NCI-H1105 (cell line): ENCODE measurements around the gene CCDC60.

ENCODE experiments used
- DNase-seq: peaks from one replicate; lab custom pipeline; 2025; lab: John Stamatoyannopoulos, UW

CCDC60 gene

DNA sequence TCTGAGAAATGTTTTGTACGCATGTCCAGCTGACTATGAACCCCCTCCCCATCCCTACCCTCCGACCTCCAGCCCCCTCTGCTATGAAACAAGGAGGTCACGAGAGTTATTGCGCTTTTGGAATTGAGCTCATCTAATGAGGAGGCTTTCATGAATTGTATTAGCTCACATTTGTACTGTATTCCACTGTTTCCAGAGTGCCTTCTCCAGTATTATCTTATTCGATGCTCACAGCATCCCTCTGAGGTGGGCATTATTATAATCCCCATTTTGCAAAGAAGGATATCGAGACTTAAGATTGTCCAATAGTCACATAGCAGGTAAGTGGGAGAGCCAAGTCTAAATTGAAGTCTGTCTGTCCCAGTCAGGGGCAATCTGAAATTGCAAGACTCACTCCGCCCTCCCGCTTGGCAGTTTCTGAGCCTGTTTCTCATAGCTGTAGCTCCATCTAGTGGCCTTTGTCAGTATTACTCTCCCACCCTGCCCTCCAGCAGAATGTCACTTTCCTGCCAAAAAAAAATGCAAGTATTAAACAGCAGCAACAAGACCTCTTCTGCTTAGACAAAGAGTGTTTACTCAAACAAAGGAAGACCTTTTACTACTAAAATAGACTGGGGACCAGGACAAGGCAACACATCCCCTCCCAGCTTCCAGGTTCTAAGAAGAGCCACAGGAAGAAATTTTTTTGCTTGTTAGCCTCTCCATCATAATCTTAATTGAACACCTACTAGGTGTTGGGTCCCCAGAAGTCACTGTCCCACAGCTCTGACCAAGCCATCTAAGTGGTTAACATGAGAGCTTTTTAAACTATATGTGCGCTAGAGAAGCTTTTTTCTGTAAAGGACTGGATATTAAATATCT lies 210.5 kb downstream of the CCDC60 start:
- DNase-seq, result peak; percentile 76

DNA sequence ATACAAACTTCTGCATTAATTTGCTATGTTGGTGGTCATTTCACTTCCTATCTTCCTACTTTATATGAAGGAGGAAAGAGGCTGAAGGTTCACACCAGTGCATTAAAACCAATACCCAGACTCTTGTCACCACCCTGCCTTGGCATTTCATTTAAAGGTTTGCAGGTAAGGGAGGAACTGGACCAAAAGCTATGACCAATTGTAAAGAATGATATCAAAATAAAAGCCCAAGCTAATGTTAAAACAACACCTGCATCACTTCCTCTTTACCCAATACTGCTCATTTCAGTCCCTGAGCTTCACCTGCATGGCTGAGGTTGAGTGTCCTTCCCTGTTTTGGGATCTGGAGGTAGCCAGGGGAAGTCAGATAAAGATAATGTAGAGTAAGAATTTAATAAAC lies 211.8 kb downstream of the CCDC60 start:
- no peak for DNase-seq

DNA sequence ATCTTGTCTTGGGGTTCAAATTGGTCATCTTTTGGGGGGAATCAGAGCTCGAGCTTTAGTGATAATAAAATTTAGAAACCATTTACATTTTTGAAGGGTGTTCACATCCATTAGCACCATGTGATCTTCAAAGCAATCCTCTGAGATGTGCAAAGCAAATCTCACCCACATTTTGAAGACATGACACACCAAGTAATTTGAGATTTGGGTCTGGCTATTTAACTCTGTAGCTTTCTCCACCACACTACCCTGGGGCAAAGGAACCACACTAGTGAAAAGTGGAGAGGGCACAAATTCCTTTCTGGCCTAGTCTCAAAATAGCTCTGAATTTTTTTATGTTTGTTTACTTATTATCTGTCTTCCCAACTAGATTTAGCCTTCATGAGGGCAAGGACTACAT lies 212.5 kb downstream of the CCDC60 start:
- DNase-seq, result no peak

DNA sequence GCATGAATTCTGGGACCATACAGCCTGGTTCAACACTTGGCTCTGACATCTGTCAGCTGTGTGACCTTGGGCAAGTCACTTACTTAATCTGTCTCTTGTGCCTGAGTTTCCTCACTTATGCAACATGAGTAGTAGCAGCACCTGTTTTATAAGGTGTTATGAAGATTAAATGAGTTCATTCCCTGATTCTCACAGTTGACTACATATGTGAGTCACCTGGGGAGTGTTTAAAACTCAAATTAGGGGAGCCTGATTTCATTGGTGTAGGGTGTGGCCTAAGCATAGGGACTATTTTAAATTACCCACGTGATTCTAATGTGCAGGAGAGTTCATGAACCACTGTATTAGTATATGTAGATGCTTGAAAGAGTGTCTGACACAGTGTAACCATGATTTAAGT lies 222.3 kb downstream of the CCDC60 start:
- no peak for DNase-seq

DNA sequence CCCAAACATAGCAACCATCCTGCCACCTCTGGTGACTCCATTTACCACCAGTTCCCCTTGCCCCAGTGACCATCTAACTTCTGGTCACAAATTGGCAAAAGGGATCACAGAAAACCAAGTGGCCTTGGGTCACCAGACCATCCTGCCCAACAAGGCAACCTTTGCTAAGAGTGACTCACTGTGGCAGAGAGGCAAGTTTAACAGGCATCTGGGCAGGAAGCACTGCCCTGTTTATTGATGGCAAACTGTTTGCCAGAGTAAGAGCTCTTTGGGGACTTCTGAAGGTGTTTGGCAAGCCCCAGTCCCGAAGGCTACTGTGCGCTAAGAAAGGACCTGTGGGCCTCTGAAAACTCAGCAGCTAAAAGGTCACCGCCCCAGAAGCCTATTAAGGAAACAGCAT lies 230.9 kb downstream of the CCDC60 start:
- no peak for DNase-seq

DNA sequence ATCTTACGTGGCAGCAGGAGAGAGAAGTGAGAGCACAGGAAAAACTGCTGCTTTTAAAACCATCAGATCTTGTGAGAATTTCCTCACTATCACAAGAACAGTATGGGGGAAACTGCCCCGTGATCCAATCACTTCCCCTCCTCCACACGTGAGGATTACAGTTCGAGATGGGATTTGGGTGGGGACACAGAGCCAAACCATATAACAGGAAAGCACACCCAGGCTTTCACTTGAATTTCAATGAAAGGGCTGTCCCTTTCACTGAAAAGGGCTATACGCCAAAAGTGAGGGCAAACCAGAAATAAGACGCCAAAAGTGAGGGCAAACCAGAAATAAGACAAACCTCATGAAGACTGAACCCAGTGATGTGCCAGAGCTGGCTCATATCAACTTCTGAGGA lies 236.2 kb downstream of the CCDC60 start:
- no peak for DNase-seq

DNA sequence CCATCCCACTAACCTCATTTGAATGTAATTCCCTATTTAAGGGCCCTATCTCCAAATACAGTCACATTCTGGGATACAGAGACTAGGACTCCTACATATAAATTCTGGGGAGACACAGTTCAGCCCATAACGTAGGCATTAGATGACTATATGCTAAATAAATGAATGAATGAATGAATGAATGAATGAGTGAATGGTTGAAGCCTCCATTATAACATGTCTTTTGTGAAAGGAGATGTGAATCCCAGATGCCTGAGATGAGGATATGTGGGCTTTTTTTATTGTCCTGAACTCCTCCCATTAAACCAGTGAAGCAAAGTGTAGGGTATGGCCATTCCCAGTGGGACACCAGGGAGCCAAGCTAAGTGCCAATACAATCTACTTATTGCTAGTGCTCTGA lies 238.6 kb downstream of the CCDC60 start:
- no peak for DNase-seq

DNA sequence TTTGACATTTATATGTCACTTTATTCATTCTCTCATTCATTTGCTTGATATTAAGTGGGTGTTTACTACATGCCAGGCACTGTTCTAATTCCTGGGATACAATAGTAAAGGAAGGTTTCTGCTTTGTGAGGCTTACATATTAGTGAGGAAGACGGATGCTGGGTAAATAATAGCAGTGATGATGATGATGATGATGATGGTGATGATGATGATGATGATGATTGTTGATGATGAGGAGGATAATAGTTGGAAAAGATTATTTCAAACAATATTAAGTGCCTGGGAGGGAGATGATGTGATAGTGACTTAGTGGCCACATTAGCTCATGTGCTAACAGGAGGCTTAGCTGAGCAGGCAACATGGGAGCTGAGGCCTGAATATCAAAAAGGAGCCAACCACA lies 239.7 kb downstream of the CCDC60 start:
- DNase-seq, result no peak

DNA sequence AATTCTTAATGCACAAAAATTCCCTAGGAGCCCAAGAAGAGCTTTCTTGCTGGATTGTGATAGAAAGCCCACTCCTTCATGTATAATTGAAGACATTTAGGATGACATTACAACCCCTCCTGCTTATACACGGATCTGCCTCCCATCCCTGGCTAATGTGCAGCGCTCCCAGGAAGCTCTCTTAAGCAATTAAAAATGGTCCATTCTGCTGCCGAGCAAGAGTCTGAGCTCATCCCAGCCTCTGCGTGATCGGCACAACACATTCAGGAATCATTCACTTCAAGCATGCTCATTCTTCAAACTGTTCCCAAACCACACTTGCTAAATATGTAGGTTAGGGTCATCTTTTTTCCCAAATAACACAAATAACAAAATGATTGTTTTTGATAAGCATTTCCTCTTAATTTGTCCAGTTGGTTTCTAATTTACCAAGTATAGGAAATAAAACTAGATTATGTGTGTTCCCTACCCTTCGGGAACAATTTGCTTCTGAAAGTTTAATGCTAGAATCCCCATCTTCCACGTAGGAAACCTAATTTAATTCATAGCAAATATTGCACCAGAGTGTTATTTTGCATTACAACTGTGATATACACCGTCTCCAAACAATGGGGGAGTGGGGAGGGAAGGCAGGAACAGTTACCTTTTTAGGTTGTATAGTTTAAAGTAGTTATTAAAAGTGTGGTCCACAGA lies 241.7 kb downstream of the CCDC60 start:
- DNase-seq, result no peak

DNA sequence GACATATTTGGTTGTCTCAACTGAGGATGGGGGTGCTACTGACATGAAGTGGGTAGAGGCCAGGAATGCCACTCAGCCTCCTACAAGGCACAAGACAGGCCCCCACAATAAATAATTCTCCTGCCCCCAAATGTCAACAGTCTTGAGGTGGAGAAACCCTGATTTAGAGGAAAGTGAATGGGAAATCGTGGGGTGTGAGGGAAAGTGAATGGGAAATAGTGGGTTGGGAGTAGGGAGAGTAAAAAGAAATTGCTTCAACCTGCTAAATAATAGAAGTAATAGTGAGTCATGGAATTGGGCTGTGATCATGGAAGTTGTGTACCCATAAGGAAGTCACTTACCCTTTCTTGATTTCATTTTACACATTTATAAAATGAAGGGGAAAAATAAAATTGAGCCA lies 242.4 kb downstream of the CCDC60 start:
- DNase-seq, result no peak

DNA sequence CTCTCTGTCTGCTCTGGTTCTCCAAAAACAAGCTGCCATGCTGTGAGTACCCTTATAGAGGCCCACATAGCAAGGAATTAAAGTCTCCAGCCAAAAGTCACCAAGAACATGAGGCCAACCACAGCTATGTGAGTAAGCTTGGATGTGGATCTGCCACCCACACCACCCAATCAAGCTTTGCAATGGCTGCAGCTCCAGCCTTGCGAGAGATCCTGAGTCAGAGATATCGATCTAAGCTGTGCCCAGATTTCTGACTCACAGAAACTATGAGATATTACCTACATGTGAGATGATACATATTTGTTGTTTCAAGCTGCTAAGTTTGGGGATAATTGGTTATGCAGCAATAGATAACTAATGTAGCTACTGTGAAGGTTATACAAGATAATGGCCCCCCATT lies 243.6 kb downstream of the CCDC60 start:
- DNase-seq, result no peak

DNA sequence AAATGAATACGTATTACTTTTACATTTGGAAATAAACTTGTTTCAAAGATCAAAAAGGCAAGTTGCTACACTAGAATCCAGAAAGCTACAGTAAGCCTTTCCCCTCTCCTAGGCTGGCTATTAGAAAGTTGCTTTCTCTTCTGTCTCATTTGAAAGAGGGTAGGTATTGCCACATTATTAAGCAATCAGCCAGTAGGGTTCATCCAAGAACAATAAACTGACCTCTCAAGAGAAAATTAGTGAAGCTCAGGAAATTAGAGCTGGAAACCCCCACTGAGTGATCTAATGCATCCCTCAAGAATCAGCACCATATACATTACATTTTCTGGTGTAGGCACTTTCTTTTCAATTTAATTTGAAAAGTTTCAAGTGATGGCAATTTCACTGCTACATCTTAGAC lies 254.6 kb downstream of the CCDC60 start:
- DNase-seq, result no peak

DNA sequence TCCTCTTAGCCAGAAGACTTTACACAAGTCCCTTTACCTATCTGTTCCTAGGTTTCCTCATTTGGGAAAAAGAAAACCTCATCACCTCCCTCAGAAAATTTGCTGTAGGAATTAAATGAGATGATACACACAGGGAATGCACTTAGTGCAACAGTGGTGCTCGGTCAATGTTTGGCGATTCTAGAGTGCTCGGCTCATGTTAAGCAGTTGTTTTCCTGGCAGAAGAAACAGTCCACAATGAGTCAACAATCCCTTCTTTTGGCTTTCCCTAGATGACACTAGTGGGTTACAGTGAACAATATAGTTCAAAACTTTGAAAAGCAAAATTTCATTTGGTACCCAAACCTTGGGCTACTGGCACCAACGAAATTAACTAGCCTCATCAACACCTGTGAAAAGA lies 255.1 kb downstream of the CCDC60 start:
- no peak for DNase-seq
